Stimulated activated CD4-positive, alpha-beta T cell treated with anti-CD3 and anti-CD28 coated beads, Interleukin-4, amount 100 ng/mL, for 24 hours (primary cell): ENCODE measurements around the gene FKBP11.
"Not testable (repeated sequence)": the region's sequence is repeated elsewhere in the genome, so short reads cannot be mapped to it uniquely, and the experiment has no call there.

Source experiments
- DNase-seq: peaks from one replicate; pipeline ENCODE4 v3.0.0-alpha.2; 2020

Gene FKBP11

DNA sequence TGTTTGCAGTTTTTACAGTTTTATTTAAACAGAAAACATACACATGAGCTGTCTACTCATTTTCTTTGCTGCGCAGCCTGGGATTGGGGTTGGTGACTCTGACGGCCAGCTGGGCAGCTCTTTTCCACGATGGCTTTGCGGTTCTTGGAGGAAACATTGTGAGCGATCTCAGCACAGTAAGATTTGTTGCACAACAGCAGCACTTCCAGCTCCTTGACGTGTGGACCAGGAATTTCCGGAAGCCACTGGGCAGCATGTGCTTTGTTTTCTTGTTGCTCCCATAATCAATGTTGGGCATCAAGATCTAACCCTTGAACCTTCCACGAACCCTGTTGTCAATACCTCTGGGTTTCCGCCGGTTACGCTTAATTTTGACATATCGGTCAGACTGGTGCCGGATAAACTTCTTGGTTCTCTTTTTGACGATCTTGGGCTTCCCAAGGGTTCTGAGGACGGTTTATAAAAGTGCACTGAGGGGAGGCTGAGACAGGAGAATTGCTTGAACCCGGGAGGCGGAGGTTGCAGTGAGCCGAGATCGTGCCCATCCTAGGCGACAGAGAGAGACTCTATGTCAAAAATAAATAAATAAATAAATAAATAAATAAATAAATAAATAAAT, 21.8 kb downstream of the FKBP11 start:
- DNase-seq = no peak

DNA sequence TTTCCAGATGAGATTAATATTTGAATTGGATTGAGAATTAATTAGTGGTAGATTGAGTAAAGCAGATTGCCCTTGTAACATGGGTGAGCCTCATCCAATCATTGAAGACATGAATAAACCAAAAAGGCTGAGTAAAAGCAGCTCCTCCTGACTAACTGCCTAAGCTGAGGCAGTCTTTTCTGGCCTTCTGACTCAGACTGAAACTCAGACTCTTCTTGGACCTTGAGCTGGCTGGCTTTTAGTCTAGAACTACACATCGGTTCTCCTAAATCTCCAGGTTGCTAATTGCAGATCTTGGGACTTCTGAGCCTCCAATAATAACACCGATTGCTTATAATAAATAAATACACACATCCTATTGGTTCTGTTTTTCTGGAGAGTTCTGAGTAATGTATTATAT, 24.0 kb downstream of the FKBP11 start:
- DNase-seq = no peak

DNA sequence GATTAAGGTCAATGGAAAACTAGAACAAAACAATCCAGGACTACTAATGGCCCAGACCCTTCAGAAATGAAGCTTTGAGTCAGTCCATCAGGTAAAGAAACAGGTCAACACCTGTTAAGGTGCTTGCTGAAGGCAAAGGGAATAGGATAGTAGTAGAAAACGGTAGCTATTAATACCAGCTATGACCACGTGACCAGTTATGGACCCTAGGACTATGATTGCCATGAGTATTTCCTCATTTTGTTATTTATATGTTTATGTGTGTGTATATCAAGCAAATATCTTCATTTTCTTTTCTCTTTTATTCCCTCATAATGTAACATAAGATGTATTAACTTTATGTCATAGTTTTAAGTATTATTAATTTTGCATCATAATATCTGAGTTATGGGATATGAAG, 25.6 kb downstream of the FKBP11 start:
- DNase-seq = no peak

DNA sequence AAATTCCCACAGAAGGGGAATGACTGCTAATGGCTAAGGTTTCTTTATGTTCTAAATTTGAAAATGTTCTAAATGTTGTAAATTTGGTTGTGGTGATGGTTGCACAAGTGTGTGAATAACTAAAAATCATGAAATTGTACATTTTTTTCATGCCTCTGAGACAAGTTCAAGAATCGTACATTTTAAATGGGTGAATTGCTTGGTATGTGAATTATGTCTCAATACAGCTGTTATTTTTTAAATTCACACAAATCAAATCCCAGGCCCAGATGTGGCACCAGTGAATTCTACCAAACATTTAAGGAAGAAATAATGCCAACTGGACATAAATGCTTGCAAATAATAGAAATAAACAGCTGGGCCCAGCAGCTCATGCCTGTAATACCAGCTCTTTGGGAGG, 31.0 kb downstream of the FKBP11 start:
- no peak for DNase-seq

DNA sequence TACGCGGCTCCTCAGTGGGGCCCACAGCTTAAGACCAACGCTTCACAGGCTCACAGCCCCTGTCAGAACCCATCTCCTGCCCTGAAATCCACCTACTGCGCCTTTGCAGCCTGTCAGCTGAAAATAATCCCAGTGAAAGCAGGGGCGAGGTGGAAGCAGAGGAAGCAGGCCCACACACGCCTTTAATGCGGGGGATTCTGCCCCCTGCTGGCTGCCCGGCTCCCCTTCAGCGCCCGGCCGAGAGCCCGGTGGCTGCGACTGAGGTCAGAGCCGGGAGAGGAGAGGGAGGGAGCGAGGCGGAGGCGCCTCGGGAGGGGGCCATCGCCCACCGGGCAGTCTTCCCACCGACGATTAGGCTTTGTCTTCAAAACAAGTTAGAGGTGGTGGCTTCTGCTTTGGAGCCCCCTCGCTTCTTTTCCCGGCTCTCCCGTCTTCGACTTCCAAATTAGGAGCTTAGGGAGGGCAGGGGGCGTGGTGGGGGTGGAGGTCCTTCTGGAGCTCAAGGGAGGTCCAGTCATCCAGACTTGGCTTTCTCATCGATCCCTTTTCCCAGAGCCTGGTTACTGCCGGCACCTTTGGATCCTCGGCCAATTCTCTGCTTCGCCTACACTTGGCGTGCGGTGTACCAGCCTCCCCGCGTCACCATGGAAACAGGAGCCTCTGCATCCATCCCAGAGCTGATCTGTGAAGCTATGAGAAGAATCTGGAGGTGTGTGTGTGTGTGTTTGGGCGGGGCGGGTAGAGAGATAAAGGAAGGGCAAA, 34.5 kb downstream of the FKBP11 start:
- peak; percentile 75 for DNase-seq

DNA sequence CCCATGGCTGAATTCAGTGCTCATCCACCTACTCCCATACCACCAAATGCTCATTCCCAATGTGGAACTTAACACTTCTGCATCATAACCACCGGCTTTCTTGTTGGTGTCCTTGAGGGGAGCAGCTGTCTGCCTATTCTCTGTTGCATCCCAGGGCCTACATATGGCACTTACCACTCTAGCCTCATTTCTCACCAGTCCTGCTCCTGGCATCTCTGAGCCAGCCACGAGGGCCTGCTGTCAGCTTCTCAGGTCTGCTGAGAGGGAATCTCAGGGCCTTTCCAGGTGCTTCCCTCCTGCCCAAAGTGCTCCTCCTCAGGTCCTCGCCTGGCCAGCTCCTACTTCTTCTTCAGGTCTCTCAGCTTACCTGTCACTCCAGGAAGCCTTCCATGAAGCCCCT, 35.6 kb downstream of the FKBP11 start:
- DNase-seq = no peak

DNA sequence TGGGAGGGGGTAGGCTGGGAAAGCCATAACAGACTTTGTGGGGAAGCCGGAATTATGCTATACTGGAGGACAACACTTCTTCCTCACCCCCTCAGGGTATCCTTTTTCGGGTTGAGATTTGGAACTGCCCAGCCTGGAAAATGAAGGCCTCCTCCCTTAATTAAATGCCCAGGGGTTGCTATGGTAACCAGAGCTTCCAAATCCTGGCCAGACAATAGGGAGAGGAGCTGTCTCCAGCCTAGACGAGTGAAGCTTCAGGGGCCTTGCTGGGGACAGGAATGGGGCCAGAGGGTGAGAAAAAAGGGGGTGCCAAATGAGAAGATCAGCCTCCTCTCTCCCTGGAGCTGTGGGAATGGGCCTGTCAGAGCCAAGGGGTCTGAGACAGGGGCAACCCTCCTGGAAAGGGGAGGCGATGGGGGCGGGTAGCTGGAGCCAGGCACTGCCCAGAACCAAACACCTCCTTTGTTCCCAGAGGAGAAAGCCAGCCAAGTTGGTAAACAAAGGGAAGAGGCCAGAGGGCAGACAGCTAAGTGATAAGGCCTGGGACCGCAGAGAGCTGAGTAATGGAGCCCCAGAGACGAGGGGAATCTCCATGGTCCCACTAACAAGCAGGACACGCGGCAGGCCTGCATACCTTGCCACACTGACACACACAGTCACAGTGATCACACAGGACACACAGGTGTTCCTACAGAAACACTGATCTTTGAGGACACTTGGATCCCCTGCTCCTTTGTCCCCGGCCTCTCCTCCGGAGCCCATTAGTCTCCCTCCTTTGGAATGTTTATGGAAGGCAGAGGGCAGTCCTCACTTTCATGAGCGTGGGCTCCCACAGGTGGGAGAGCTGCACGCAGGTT, 41.8 kb downstream of the FKBP11 start:
- no peak for DNase-seq

DNA sequence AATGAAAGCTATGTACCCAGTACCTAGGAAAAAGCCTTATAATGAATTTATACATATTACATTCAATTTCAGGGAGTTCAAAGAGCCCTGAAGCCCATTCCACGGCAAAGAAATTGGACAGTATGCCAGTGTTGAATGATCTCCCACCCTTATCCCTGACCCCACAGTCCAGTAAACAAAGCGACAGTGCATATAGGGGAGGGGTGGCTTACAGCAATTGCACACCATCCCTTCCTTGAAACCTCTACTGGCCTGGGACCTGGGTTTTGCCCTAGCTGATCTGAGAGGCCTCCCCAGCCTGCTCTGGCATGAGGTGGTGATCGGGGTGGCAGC, 42.4 kb downstream of the FKBP11 start:
- DNase-seq = no peak

DNA sequence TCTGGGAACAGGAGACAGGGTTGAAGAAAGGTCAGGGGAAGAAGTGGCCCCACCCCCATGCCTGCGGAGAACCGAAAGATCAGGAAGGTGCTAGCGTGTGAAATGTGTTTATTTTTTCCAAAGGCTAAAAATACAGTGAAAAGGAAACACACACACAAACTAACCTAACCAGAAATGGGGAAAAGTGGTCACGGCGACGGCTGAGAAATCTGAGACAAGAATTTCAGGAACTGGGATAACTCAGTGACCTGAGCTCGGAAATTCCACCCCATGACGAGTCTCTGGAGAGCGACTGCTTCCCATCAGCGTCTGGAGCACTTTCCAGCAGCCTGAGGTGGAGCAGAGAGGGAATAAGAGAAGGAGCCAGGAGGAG, 43.0 kb downstream of the FKBP11 start:
- no peak for DNase-seq

DNA sequence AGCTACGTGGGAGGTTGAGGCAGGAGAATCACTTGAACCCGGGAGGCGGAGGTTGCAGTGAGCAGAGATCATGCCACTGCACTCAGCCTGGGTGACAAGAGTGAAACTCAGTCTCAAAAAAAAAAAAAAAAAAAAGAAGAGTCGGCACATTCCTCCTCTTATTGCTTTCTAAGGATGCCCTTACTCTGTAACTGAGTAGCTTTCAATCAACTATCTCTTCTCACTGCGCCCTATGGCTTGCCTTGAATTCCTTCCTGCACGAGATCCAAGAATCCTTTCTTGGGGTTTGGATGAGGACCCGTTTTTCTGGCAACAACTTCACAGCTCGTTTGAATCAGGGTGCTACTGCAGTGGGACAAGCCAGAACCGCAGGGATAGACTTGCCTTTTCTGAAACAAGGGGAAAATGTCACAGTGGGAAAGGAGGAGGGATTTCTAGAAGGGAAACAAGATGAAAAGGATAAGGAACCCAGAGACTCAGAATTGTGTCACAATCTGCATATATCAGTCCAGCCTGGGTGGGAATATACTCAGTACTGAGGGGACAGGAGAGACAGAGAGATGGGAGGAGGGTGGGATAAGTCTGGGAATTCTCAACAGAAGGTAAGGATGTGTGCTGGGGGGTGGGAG, 43.5 kb downstream of the FKBP11 start:
- DNase-seq = no peak

DNA sequence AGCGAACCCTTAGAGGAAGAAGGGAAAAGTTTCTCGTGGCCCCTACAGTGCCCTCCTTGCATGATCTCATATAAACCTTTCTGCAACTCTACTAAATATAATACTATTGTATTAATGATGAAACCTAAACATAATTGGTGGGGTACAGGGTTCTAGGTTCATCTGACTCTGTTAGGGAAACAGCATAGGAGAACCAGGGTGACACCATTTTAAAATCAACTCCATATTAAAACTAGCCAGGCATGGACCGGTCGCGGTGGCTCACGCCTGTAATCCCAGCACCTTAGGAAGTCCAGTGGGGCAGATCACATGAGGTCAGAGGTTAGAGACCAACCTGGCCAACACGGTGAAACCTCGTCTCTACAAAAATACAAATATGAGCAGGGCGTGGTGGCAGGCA, 44.6 kb downstream of the FKBP11 start:
- no peak for DNase-seq

DNA sequence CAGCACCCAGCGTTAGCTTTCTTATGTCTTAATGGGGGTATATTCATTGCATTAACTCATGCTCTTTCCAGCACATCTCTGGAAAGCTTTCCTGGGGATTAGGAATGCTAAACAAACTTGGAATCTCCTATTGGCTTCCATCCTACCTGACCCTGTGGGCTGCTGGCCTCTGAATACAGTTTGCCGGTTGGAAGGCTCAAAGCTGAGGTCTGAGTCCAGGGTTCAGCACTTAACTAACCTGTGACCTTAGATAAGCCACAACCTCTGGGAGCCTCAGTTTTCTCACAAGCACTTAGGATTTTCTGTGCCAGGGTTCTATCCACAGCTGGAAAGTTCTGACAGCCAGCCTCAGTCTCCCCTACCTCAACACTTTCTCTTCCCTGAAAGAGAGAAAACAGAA, 46.7 kb downstream of the FKBP11 start:
- no peak for DNase-seq

DNA sequence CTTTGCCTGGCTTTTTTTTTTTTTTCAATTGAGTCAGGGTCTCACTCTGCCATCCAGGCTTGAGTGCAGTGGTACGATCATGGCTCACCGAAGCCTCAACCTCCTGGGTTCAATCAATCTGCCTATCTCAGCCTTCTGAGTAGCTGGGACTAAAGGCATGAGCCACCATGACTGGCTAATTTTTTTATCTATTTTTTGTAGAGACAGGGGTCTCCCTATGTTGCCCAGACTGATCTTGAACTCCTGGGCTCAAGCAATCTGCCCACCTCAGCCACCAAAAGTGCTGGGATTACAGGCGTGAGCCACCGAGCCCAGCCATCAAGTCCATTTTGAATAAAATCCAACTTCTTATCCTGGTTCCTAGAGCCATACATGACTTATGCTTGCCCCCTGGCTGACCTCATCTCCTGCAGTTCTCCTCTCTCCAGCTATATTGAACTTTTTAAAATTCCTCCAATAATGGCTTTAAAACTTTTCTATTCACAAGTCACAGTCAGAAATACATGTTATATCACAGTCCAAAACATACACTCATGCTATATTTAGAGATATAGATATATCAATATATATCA, 49.3 kb downstream of the FKBP11 start:
- no peak for DNase-seq

DNA sequence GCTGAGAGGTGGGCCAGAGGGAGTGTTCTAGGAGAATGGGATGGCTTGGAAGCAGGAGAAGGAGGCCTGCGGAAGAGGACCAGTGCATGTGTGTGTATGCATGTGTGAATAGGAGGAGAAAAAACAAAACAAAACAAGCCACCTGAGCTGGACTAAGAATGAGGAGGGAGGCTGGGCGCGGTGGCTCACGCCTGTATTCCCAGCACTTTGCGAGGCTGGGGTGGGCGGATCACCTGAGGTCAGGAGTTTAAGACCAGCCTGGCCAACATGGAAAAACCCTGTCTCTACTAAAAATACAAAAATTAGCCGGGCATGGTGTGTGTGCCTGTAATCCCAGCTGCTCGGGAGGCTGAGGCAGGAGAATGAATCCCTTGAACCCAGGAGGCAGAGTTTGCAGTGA, 51.8 kb downstream of the FKBP11 start:
- not testable (repeated sequence) for DNase-seq

DNA sequence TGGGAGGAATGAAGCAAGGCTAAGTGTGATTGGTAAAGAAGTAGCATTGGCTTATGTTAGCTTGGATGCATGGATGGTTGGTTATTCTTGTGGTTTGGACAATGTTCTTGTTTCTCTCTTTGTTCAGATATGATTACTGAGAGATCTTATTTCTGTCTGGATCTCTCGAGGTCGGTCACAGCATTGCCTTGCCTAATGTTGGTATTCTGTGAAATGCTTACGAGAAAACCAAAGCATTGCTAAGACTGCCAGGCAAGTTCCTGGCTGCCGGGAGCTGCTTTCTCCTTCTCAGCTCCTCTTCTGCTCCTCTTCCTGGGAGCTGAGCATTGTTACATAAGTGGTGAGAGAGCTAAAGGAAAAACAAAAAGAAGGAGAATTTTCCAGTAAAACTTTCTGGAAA, 52.2 kb downstream of the FKBP11 start:
- no peak for DNase-seq
